Measurements from ENCODE around the gene ARSD. TPM values are rescaled to one million over a fixed set of nuclear protein-coding genes. Genes with fewer than 3 reads are reported as not detected.

Gene ARSD
- total and polyA plus RNA-seq, 2 of the 8 experiments (the other 6 are each of a cell fraction or from before 2014, with no cell fraction given): 1.8 to 3.2 TPM

DNA sequence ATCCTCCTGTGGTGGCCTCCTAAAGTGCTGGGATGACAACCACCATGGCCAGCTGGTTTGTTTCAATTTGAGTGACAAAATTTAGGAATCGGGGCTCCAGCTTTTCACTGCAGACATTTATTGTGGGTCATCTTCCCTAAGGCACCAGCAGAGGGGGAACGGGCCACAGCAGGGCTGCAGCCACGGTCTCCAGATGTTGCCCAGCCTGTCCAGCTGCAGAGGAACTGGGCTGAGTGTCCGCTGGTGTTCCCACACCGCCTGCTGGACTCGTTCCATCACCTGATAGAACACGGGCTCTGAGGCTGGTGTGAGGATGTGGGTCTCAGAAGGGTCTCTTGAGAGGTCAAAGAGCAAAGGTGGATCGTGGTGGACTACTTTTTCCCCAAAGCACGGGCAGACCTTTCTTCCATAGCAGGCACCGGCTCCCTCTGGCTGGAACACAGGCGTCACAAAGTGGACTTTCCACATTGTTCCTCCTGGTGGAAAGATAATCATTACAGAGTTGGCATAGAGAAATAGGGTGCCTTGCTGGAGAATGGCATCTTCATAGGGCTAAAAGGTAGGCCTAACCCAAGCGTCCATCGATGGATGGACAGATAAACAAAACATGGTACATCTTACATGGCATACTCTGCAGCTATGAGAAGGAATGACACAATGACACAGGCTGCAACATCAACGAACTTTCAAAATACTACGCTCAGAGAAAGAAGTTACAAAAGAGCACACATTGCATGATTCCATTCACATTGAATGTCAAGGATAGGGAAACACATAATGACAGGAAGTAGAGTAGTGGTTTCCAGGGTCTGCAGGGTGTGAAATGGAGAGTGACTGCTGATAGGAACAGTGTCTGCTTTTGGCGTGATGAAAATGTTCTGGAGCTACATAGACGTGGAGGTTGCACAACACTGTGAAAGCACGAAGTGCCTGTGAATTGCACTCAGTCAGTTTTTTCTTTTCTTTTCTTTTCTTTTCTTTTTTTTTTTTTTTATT is 5.9 kb upstream of the ARSD start:
- CTCF ChIA-PET (ENCODE audit: partially characterized antibody): no interaction called here
- WGBS, 2 experiments (ENCODE audit: extremely low coverage in 1 of 2, insufficient coverage in 1 of 2, insufficient read length in 1 of 2, insufficient replicate concordance in 2 of 2, low coverage in 1 of 2, low lambda C conversion rate in 2 of 2, missing lambda C conversion rate in 1 of 2): 96% methylated on average over 13 of the region's 18 CpGs; no CpG with 5 or more reads in 1 of the 2 experiments

More for the DNA sequence above, 5.9 kb upstream of the ARSD start:
- Histone ChIP-seq H2BK15ac (ENCODE audit: low read length) (no peak overlapping the region), H3K9me3 (ENCODE audit: insufficient read depth in 2 of 2, low read depth in 1 of 2, low read length in 1 of 2) (no peaks in the 10 kb centered on the region), H3K23me2 (ENCODE audit: low read depth, low read length) (no peaks in the 10 kb centered on the region), H3K4me2 (ENCODE audit: insufficient read depth in 1 of 2, low read depth in 2 of 2, low read length in 2 of 2) (no peak overlapping the region), H4K5ac (ENCODE audit: insufficient read length, low read depth, low read length) (no peak overlapping the region), H2BK20ac (ENCODE audit: low read length) (no peak overlapping the region), H2AFZ (ENCODE audit: low read length) (no peak overlapping the region), H3K56ac (replicated peaks; ENCODE audit: insufficient read length, low read depth, low read length) (no peak overlapping the region), H3K4ac (replicated peaks; ENCODE audit: insufficient read length, low read depth, low read length) (no peak overlapping the region), H3K79me2 (ENCODE audit: control insufficient read depth in 1 of 2, insufficient read depth in 2 of 2, low read length in 2 of 2) (no peaks in the 10 kb centered on the region), H3K27ac (ENCODE audit: low read depth, low read length) (no peak overlapping the region), H2BK120ac (replicated peaks; ENCODE audit: low read depth, low read length) (no peak overlapping the region), H3K18ac (ENCODE audit: extremely low read depth, low read length) (no peak overlapping the region), H3K4me1 (replicated peaks in 1 of 4; ENCODE audit: control insufficient read depth in 3 of 4, insufficient read depth in 4 of 4, low read length in 3 of 4) (peaks cover 0 to 10% (median 1%) of the 10 kb centered on the region in 4 experiments; a peak in 2 of 7 replicates), H3K36me3 (ENCODE audit: control insufficient read depth in 2 of 4, insufficient read depth in 4 of 4, low read length in 3 of 4) (no peaks in the 10 kb centered on the region), H4K8ac (ENCODE audit: extremely low read depth, insufficient read depth, low read length) (no peak overlapping the region), H3K79me1 (ENCODE audit: low read depth, low read length) (no peaks in the 10 kb centered on the region), H3K9ac (replicated peaks in 1 of 4; ENCODE audit: extremely low read depth in 1 of 4, low read depth in 3 of 4, low read length in 3 of 4) (no peak overlapping the region), H3K14ac (ENCODE audit: insufficient read length) (no peak overlapping the region), H2BK12ac (ENCODE audit: low read depth, low read length) (no peak overlapping the region), H3K4me3 (ENCODE audit: extremely low read depth in 1 of 4, insufficient read depth in 2 of 4, low read depth in 3 of 4, low read length in 4 of 4) (no peak overlapping the region), H4K20me1 (replicated peaks in 1 of 2; ENCODE audit: control insufficient read depth in 1 of 2, insufficient read depth in 2 of 2, low read length in 2 of 2) (no peaks in the 10 kb centered on the region), H2BK5ac (ENCODE audit: low read depth, low read length) (no peak overlapping the region), H3K23ac (ENCODE audit: insufficient read length) (no peak overlapping the region), H3K27me3 (replicated peaks in 1 of 4; ENCODE audit: control insufficient read depth in 3 of 4, extremely low read depth in 1 of 4, insufficient read depth in 3 of 4, low read length in 3 of 4) (no peaks in the 10 kb centered on the region), H4K91ac (replicated peaks; ENCODE audit: insufficient read length, low read length) (no peak overlapping the region), H2AK5ac (ENCODE audit: low read depth, low read length) (no peak overlapping the region)
- FAIRE-seq (no peak), DNase-seq (ENCODE audit: low read depth in 1 of 2, low spot score in 2 of 2) (no peak)
- POLR2A ChIA-PET (ENCODE audit: partially characterized antibody): no interaction called here
- no peak for TF ChIP-seq FOSL1 (IDR thresholded peaks at IDR 0.05; ENCODE audit: insufficient read depth, low read depth, low read length)
- no peak for TF ChIP-seq CBX5 (IDR thresholded peaks at IDR 0.05; ENCODE audit: low read depth, low read length)
